ENCODE data around the gene LCE3D.
"Not testable (repeated sequence)": the region's sequence is repeated elsewhere in the genome, so short reads cannot be mapped to it uniquely, and the experiment has no call there.

LCE3D gene

DNA sequence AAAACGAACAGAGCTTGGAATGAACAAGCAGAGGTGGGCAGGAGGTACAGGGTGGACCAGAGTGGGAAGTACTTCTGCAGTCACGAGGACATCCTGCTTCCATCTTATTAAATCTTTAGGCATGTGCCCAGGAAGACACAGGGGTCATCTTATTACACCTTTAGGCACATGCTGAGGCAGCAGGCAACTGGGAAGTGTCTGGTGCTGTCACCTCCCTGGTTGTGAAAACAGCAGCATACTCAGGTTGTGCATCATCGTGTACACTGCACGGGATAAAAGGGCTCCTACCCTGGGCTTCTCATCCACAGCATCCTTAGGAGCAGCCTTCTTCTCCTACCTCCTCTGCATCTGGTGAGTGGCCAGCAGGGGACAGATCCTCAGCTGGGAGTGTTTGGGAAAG is 19.6 kb upstream of the LCE3D start, which contains the start of gene LCE3C:
LCE3C (plus strand) TSS at position 301 of the 400 bp plus-strand sequence. CDS start 498 bp downstream, outside the sequence.
- TF ChIP-seq, protein P1, sequence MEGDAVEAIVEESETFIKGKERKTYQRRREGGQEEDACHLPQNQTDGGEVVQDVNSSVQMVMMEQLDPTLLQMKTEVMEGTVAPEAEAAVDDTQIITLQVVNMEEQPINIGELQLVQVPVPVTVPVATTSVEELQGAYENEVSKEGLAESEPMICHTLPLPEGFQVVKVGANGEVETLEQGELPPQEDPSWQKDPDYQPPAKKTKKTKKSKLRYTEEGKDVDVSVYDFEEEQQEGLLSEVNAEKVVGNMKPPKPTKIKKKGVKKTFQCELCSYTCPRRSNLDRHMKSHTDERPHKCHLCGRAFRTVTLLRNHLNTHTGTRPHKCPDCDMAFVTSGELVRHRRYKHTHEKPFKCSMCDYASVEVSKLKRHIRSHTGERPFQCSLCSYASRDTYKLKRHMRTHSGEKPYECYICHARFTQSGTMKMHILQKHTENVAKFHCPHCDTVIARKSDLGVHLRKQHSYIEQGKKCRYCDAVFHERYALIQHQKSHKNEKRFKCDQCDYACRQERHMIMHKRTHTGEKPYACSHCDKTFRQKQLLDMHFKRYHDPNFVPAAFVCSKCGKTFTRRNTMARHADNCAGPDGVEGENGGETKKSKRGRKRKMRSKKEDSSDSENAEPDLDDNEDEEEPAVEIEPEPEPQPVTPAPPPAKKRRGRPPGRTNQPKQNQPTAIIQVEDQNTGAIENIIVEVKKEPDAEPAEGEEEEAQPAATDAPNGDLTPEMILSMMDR (IDR thresholded peaks at IDR 0.05; ENCODE audit: control insufficient read depth, extremely low read depth, insufficient read depth), result 0 out of 2 replicates have a peak, but pooled peaks have one; percentile 0
- DNase-seq (ENCODE audit: low read depth), result no peak
- H3K4me3 ChIP-seq (ENCODE audit: low read depth, low read length), result no peak within 1 kb of the TSS

DNA sequence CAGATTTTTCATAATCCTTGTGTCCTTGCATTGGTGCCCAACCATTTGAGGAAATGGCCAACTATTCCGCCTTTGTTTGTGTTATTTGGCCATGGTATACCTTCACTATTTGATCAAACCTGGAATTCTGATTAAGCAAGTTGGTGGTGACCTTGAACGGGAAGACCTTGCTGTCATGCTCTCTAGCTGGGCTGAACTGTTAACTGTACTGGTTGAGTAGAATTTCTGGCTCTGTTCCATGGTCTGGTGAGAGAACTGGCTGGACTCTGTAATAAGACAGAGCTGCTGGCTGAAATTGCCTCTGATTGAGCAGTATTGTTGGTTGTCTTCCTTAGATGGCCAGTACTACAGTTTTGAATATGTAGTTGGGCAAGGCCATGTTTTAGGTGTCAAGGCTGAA is 16.7 kb upstream of the LCE3D start:
- no peak overlapping the region for H3K4me3 ChIP-seq (ENCODE audit: low read depth, low read length)
- DNase-seq (ENCODE audit: low read depth), result no peak
- TF ChIP-seq, protein P1 (IDR thresholded peaks at IDR 0.05; ENCODE audit: control insufficient read depth, extremely low read depth, insufficient read depth), result no peak

DNA sequence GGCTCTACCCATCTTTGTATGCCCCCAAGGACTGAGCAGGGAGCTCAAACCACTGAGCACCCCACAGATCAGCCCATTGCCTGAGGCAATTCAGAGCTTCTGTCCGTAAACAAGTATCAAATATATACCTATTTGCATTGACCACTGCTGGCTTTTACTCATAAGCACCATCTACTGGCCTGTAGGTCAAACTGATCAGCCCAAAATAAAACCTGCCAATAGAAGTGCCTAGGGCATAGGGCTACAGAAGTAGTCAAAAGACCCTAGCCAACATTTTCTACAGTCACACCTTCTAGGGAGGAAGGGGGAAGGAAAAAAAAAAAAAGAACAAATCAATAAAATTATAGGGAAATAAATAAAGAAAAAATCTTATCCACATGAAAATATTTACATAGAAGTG is 5.3 kb upstream of the LCE3D start:
- no peak overlapping the region for H3K4me3 ChIP-seq (ENCODE audit: low read depth, low read length)
- DNase-seq (ENCODE audit: low read depth), result no peak
- TF ChIP-seq, protein P1 (IDR thresholded peaks at IDR 0.05; ENCODE audit: control insufficient read depth, extremely low read depth, insufficient read depth), result peak; percentile 24

DNA sequence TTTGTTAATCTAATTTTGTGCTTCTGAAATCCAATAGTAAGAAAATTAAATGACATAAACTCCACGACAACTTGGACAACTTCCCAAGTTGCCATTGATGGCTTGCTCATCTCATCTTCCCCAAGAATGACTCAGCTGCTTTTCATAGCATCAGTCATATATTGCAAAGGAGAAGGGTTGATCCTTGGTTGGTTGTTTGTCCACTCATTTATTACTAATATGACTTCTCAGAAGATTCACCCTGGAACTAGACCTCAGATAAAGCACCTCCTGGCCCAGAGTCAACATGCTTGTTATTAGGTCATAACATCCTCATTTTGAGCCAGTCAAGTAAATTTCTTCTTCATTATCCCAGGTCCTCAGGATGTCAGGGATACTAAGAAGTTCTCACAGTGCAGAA is 2.3 kb upstream of the LCE3D start:
- no peak for DNase-seq (ENCODE audit: low read depth)
- H3K4me3 ChIP-seq (ENCODE audit: low read depth, low read length), result no peak overlapping the region
- TF ChIP-seq, protein P1 (IDR thresholded peaks at IDR 0.05; ENCODE audit: control insufficient read depth, extremely low read depth, insufficient read depth), result no peak

DNA sequence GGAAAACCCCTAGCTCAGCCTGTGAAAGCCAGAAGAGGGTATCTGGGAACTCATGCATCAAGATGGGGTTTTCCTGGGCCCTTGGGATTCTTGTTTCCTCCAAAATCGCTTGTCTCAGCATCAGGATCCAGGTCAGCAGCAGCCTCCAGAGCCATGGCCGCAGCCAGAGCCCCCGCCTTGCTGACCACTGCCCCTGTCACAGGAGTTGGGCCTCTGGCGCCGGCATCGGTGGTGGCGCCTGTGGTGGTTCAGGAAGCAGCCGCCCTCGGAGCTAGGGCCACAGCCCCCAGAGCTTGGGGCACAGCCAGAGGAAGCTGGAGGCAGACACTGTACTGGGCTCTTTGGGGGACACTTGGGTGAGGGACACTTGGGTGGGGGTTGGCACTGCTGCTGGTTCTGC is 790 bp downstream of the LCE3D start:
- not testable (repeated sequence) for H3K4me3 ChIP-seq (ENCODE audit: low read depth, low read length); DNase-seq (ENCODE audit: low read depth)

DNA sequence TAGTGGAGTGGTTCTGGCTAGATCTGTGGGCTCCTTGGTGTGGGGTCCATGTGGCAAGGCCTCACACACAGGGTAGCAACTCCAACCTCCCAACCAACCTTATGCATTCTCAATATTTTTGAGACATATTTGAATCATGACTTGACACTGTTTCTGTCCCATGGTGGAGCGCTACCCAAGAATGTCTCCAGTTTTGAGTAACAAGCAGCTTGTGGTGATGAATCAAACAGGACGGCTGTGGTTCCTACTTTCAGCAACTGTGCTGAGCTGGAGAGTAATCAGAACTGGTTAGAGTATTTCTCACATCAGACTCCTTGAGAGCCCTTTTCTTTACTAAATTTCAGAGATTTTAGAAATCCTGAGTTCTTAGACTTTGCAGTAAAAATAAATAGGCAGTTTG is 3.1 kb downstream of the LCE3D start:
- H3K4me3 ChIP-seq (ENCODE audit: low read depth, low read length), result no peak overlapping the region
- no peak for DNase-seq (ENCODE audit: low read depth)
- TF ChIP-seq, protein P1 (IDR thresholded peaks at IDR 0.05; ENCODE audit: control insufficient read depth, extremely low read depth, insufficient read depth), result no peak

DNA sequence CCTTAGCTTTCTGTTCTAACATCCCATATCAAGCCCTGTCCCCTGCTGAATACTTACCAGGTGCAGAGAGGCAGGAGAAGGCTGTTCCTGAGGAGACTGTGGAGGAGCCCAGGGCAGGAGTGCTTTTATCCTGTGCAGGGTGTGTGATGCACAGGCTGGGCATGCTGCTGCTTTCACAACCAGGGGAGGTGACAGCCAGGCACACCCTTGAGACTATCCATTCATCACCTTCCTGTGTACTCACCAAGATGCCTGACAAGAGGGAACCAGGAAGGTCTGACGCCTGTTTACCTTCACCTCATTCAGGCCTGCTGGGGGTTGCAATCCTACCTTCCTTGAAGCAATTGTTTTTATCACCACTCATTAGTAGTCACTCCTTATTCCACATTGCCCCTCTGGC is 13.6 kb downstream of the LCE3D start, which contains the start of gene LCE3E:
LCE3E (minus strand) TSS at position 100 of the 400 bp plus-strand sequence. CDS start 572 bp downstream, outside the sequence.
- TF ChIP-seq, protein P1 (IDR thresholded peaks at IDR 0.05; ENCODE audit: control insufficient read depth, extremely low read depth, insufficient read depth), result no peak
- DNase-seq (ENCODE audit: low read depth), result no peak
- H3K4me3 ChIP-seq (ENCODE audit: low read depth, low read length), result no peak within 1 kb of the TSS
